GM12878 (cell line): Measurements from ENCODE around the gene DYNLT4. TPM values are rescaled to one million over a fixed set of nuclear protein-coding genes. Genes with fewer than 3 reads are reported as not detected.

Experiments used
- ATAC-seq: fragments of 200-7000 bp; cut with Tn5 transposase; 3 replicates; pipeline ENCODE4 v1.9.1; 2020; ENCODE audit warnings: mild to moderate bottlenecking, moderate library complexity
- BruUV-seq: library from RNA; stranded (reverse); fragments of 400-500 nt; replicated peaks from 2 replicates; lab custom pipeline; 2021; lab: Mats Ljungman, UMichigan
- CTCF ChIA-PET: fragments of 300-600 bp; sonication (Branson Sonifier 250); formaldehyde crosslinking; extraction: SDS; loops from one replicate; lab custom pipeline; 2021; ENCODE audit warnings: inconsistent platforms; lab: Yijun Ruan, JAX
- POLR2A ChIA-PET: fragments of 350-600 bp; formaldehyde crosslinking; extraction: SDS; loops from one replicate; lab custom pipeline; 2021; ENCODE audit warnings: inconsistent platforms; lab: Charles Lee
- RAD21 ChIA-PET: fragments of 300-600 bp; sonication (Branson Sonifier 250); formaldehyde crosslinking; loops from one replicate; lab custom pipeline; 2023; ENCODE audit warnings: antibody characterized with exemption; ENCODE audit not compliant: unreplicated experiment; lab: Charles Lee
- SMC1A ChIA-PET: fragments of 300-600 bp; sonication (Branson Sonifier 250); formaldehyde crosslinking; loops from one replicate; lab custom pipeline; 2023; ENCODE audit not compliant: unreplicated experiment, uncharacterized antibody; lab: Charles Lee
- DNase-seq: peaks from one replicate; pipeline ENCODE4 v3.0.0-alpha.2; 2011; ENCODE audit warnings: low read depth, low spot score
- FAIRE-seq: peaks from 3 replicates; lab custom pipeline; 2011; peaks lifted over from hg19 to GRCh38; lab: Jason Lieb, UNC
- H2AFZ ChIP-seq: 2 replicates; pipeline ENCODE4 v1.6.0; 2011; ENCODE audit warnings: low read depth, low read length, control low read depth; ENCODE audit not compliant: control insufficient read depth
- H3K27ac ChIP-seq: 2 replicates; pipeline ENCODE4 v1.5.1; 2011; ENCODE audit warnings: control low read depth; ENCODE audit not compliant: control insufficient read depth, insufficient read depth
- H3K27me3 ChIP-seq, 2 experiments: replicated peaks in 1 of 2; 2 replicates each; pipeline versions ENCODE4 v1.6.0 to v1.6.1; 2011; ENCODE audit warnings: low read length in 1 of 2; ENCODE audit not compliant: control insufficient read depth in 2 of 2, insufficient read depth in 2 of 2
- H3K36me3 ChIP-seq, 2 experiments: 2 replicates each; pipeline ENCODE4 v1.5.1; 2011; ENCODE audit warnings: low read length in 1 of 2; ENCODE audit not compliant: control insufficient read depth in 2 of 2, insufficient read depth in 2 of 2
- H3K4me1 ChIP-seq: 2 replicates; pipeline ENCODE4 v1.6.1; 2011; ENCODE audit warnings: mild to moderate bottlenecking, low read length, moderate library complexity, mixed read lengths; ENCODE audit not compliant: control insufficient read depth, insufficient read depth
- H3K4me2 ChIP-seq: 2 replicates; pipeline ENCODE4 v1.6.0; 2011; ENCODE audit warnings: control low read depth; ENCODE audit not compliant: control insufficient read depth, insufficient read depth
- H3K4me3 ChIP-seq: fragments of 200-600 bp; sonication (generic); 2 replicates; pipeline ENCODE4 v1.5.1; 2016
- H3K79me2 ChIP-seq: 2 replicates; pipeline ENCODE4 v1.6.0; 2011; ENCODE audit warnings: low read length; ENCODE audit not compliant: control insufficient read depth, insufficient read depth
- H3K9ac ChIP-seq: 2 replicates; pipeline ENCODE4 v1.8.0; 2011; ENCODE audit warnings: low read length, control low read depth, mixed read lengths; ENCODE audit not compliant: control insufficient read depth, insufficient read depth
- H3K9me3 ChIP-seq: replicated peaks from 3 replicates; pipeline ENCODE4 v1.5.1; 2011; ENCODE audit warnings: mild to moderate bottlenecking, low read length; ENCODE audit not compliant: control insufficient read depth, insufficient read depth
- H4K20me1 ChIP-seq: 2 replicates; pipeline ENCODE4 v1.6.0; 2011; ENCODE audit not compliant: control insufficient read depth, insufficient read depth
- ASH2L ChIP-seq: fragments of 300-600, 200-600 bp; sonication (generic); IDR thresholded peaks from 2 replicates; pipeline ENCODE4 v1.6.1; 2017; ENCODE audit warnings: low read depth, mild to moderate bottlenecking, borderline replicate concordance
- BHLHE40 ChIP-seq, 2 experiments: fragments of 450-650 bp in 1 of 2; IDR thresholded peaks; 2 replicates each; pipeline ENCODE4 v1.6.1; 2011 to 2017; ENCODE audit warnings: low read depth in 2 of 2, borderline replicate concordance in 1 of 2, improper control_type of control experiment in 1 of 2, low read length in 1 of 2, mild to moderate bottlenecking in 1 of 2
- CBFB ChIP-seq: IDR thresholded peaks from 2 replicates; pipeline ENCODE4 v1.6.1; 2016; ENCODE audit warnings: antibody characterized with exemption, low read depth
- MEF2B ChIP-seq: fragments of 450-650 bp; IDR thresholded peaks from 2 replicates; pipeline ENCODE4 v1.6.1; 2018; ENCODE audit warnings: mild to moderate bottlenecking, moderate library complexity; ENCODE audit not compliant: partially characterized antibody, poor library complexity, severe bottlenecking
- MYC ChIP-seq: IDR thresholded peaks from 2 replicates; pipeline ENCODE4 v1.6.1; 2011; ENCODE audit warnings: mild to moderate bottlenecking, low read length, moderate library complexity, inconsistent platforms; ENCODE audit not compliant: insufficient read depth, insufficient replicate concordance, insufficient read length, severe bottlenecking
- NFIC ChIP-seq: IDR thresholded peaks from 2 replicates; pipeline ENCODE4 v1.6.1; 2012; ENCODE audit warnings: low read depth, mild to moderate bottlenecking, inconsistent platforms, low read length, moderate library complexity
- ZNF384 ChIP-seq: IDR thresholded peaks from 2 replicates; pipeline ENCODE4 v1.6.1; 2012; ENCODE audit warnings: low read depth, mild to moderate bottlenecking, low read length, improper control_type of control experiment, borderline replicate concordance
- whole genome bisulfite sequencing: methylation state at CpG from one replicate; pipeline ENCODE4 v1.1.6; 2016; ENCODE audit warnings: low lambda C conversion rate; ENCODE audit not compliant: insufficient replicate concordance, insufficient coverage; ENCODE audit errors: missing lambda C conversion rate; 5-methylcytosine and 5-hydroxymethylcytosine counted together
- in situ Hi-C: fragments of 300-500 bp; cut with MboI; formaldehyde crosslinking; loops from 9 replicates; pipeline ENCODE4 v1.14.3; 2018; ENCODE audit warnings: mixed read lengths
- intact Hi-C: fragments of 100-400 bp; cut with micrococcal nuclease; formaldehyde crosslinking; loops from one replicate; pipeline ENCODE4 v1.14.2; 2022; ENCODE audit not compliant: unreplicated experiment
- polyA plus RNA-seq, 11 experiments: library from polyadenylated mRNA; depleted of rRNA in 4 of 11; unstranded in 6 of 11; stranded (reverse) in 5 of 11; fragments of >200 nt; fragmentation: Nextera tagmentation in 4 of 11; fragmentation: Illumina TruSeq in 1 of 11; extraction: Ambion mirVana in 4 of 11; extraction: Trizol in 1 of 11; gene quantifications; 1 replicate in 1 of 11; 2 replicates in 10 of 11; pipeline versions ENCODE4 v1.2.1 to v1.2.3, GENCODE V29; 2011 to 2016; ENCODE audit warnings: inconsistent platforms in 2 of 11, missing spikeins in 2 of 11, low read depth in 1 of 11
- total RNA-seq, 4 experiments: library from RNA; depleted of rRNA in 3 of 4; stranded (reverse); fragments of >200 nt in 3 of 4; fragmentation: Illumina TruSeq in 1 of 4; extraction: Trizol in 1 of 4; gene quantifications; 2 replicates each; pipeline versions ENCODE4 v1.2.1 to v1.2.3, GENCODE V29; 2013 to 2021
- TF ChIP-seq, protein P1 (sequence below): IDR thresholded peaks from 2 replicates; pipeline ENCODE4 v1.6.1; 2012; ENCODE audit warnings: improper control_type of control experiment, low read depth, low read length; ENCODE audit not compliant: insufficient replicate concordance
- TF ChIP-seq, protein P2 (sequence below): IDR thresholded peaks from 2 replicates; pipeline ENCODE4 v1.6.1; 2012; ENCODE audit warnings: low read length, inconsistent platforms
- TF ChIP-seq, protein P3 (sequence below): fragments of 150-350 bp; IDR thresholded peaks from 2 replicates; pipeline ENCODE4 v1.6.1; 2016; ENCODE audit warnings: low read depth, low read length

Gene DYNLT4
- total and polyA plus RNA-seq, 10 of the 15 experiments (the other 5 are each of a cell fraction or from before 2014, with no cell fraction given), result 0.23 to 0.28 TPM; not detected in 8

DNA sequence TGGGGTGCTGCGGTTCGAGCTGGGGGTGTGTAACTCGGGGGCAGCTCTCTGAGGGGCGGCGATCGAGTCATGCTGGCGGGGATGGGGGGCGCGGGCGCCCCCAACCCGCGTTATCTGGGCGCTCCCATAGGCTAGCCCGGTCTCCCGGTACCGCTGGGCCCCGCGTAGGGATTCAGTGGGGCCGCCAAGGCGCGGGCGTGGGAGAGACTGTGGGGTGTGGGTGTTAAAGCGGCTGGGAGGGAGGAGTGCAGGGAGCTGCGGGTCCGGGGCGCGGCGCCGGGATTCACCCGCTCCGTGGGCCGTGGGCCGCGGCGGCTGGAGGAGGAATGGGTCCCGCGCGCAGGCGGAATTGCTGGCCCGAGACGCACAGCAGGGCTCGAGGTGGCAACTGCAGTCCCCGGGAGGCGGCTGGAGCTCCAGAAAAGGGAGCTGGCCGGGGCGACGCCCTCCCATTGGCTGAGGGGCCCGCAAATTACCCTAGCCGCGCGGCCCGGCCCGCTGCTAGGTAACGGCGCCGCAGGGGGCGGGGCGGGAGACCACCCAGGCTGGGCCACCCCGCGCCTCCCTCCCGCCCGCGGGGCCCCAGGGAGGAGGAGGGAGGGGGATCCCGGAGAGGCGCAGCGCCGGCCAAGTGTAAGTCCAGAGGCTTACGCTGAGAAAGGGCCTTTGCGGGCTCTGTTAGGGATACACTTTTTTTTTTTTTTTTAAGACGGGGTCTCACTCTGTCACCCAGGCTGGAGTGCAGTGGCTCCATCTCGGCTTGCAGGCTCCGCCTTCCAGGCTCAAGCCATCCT is 35.9 kb upstream of the DYNLT4 start, which contains the start of gene PTCH2 (continued):
- TF ChIP-seq MEF2B, result no peak
- no peak for TF ChIP-seq BHLHE40 (IDR thresholded peaks at IDR 0.05; ENCODE audit: borderline replicate concordance in 1 of 2, low read depth in 2 of 2, low read length in 1 of 2)
- TF ChIP-seq, all 136 proteins: peak for 3

DNA sequence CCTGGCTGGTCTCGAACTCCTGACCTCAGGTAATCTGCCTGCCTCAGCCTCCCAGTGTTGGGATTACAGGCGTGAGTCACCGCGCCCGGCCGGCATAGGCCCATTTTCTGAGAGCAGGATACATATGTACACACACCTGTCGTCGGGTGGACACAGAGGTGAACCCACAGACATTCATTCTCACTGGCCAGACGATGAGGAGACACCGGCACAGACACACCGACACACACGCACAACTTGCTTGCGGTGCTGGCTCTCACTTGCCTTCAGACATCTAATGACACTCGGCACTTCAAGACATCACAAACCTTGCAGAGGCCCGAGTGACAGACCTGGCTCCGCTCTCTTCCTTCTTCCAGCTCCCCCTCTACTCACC is 35.3 kb upstream of the DYNLT4 start:
- peak overlapping the region; percentile 77 for H3K4me2 ChIP-seq
- no peak for FAIRE-seq
- in situ Hi-C loops, result no loop called here
- TF ChIP-seq, protein P1, sequence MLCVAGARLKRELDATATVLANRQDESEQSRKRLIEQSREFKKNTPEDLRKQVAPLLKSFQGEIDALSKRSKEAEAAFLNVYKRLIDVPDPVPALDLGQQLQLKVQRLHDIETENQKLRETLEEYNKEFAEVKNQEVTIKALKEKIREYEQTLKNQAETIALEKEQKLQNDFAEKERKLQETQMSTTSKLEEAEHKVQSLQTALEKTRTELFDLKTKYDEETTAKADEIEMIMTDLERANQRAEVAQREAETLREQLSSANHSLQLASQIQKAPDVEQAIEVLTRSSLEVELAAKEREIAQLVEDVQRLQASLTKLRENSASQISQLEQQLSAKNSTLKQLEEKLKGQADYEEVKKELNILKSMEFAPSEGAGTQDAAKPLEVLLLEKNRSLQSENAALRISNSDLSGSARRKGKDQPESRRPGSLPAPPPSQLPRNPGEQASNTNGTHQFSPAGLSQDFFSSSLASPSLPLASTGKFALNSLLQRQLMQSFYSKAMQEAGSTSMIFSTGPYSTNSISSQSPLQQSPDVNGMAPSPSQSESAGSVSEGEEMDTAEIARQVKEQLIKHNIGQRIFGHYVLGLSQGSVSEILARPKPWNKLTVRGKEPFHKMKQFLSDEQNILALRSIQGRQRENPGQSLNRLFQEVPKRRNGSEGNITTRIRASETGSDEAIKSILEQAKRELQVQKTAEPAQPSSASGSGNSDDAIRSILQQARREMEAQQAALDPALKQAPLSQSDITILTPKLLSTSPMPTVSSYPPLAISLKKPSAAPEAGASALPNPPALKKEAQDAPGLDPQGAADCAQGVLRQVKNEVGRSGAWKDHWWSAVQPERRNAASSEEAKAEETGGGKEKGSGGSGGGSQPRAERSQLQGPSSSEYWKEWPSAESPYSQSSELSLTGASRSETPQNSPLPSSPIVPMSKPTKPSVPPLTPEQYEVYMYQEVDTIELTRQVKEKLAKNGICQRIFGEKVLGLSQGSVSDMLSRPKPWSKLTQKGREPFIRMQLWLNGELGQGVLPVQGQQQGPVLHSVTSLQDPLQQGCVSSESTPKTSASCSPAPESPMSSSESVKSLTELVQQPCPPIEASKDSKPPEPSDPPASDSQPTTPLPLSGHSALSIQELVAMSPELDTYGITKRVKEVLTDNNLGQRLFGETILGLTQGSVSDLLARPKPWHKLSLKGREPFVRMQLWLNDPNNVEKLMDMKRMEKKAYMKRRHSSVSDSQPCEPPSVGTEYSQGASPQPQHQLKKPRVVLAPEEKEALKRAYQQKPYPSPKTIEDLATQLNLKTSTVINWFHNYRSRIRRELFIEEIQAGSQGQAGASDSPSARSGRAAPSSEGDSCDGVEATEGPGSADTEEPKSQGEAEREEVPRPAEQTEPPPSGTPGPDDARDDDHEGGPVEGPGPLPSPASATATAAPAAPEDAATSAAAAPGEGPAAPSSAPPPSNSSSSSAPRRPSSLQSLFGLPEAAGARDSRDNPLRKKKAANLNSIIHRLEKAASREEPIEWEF, result no peak
- no peak for TF ChIP-seq ZNF384
- TF ChIP-seq MYC, result no peak
- TF ChIP-seq, protein P2, sequence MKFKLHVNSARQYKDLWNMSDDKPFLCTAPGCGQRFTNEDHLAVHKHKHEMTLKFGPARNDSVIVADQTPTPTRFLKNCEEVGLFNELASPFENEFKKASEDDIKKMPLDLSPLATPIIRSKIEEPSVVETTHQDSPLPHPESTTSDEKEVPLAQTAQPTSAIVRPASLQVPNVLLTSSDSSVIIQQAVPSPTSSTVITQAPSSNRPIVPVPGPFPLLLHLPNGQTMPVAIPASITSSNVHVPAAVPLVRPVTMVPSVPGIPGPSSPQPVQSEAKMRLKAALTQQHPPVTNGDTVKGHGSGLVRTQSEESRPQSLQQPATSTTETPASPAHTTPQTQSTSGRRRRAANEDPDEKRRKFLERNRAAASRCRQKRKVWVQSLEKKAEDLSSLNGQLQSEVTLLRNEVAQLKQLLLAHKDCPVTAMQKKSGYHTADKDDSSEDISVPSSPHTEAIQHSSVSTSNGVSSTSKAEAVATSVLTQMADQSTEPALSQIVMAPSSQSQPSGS, result no peak
- no peak for TF ChIP-seq NFIC
- no peak for TF ChIP-seq CBFB
- TF ChIP-seq, protein P3, sequence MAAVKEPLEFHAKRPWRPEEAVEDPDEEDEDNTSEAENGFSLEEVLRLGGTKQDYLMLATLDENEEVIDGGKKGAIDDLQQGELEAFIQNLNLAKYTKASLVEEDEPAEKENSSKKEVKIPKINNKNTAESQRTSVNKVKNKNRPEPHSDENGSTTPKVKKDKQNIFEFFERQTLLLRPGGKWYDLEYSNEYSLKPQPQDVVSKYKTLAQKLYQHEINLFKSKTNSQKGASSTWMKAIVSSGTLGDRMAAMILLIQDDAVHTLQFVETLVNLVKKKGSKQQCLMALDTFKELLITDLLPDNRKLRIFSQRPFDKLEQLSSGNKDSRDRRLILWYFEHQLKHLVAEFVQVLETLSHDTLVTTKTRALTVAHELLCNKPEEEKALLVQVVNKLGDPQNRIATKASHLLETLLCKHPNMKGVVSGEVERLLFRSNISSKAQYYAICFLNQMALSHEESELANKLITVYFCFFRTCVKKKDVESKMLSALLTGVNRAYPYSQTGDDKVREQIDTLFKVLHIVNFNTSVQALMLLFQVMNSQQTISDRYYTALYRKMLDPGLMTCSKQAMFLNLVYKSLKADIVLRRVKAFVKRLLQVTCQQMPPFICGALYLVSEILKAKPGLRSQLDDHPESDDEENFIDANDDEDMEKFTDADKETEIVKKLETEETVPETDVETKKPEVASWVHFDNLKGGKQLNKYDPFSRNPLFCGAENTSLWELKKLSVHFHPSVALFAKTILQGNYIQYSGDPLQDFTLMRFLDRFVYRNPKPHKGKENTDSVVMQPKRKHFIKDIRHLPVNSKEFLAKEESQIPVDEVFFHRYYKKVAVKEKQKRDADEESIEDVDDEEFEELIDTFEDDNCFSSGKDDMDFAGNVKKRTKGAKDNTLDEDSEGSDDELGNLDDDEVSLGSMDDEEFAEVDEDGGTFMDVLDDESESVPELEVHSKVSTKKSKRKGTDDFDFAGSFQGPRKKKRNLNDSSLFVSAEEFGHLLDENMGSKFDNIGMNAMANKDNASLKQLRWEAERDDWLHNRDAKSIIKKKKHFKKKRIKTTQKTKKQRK, result no peak
- no peak for TF ChIP-seq ASH2L

More for the DNA sequence above, 35.3 kb upstream of the DYNLT4 start:
- no peak for DNase-seq
- intact Hi-C loops, result no loop called here
- 74% methylated on average over 16 of the region's 16 CpGs for WGBS
- Histone ChIP-seq H4K20me1 (no peaks in the 10 kb centered on the region), H3K4me1 (no peaks in the 10 kb centered on the region), H3K9me3 (no peaks in the 10 kb centered on the region), H3K27me3 (no peaks in the 10 kb centered on the region), H3K27ac (no peak overlapping the region), H3K36me3 (no peaks in the 10 kb centered on the region), H3K4me3 (peak overlapping the region; percentile 47; the same call in 1 of the 2 replicates), H3K9ac (no peak overlapping the region; the same call in 1 of the 2 replicates), H2AFZ (peak overlapping the region; percentile 60), H3K79me2 (no peaks in the 10 kb centered on the region)
- BruUV-seq, result no TSS peak
- peak; percentile 35 for ATAC-seq
- POLR2A ChIA-PET, result no interaction called here
- RAD21 ChIA-PET, result interaction anchor here (1.3 kb wide), 1 partner anchor 42 kb away, joined by 6 read pairs; the partner anchor contains the start of gene PLK3
- CTCF ChIA-PET, result no interaction called here
- SMC1A ChIA-PET, result interaction anchor here (0.6 kb wide), 1 partner anchor 144 kb away, joined by 3 read pairs; the partner anchor contains the start of gene EIF2B3
